ENCODE results near the gene ADD3.

- no peak for TF ChIP-seq CTCF (IDR thresholded peaks at IDR 0.05)
- no peak for TF ChIP-seq POLR2A (IDR thresholded peaks at IDR 0.05)
These were observed 12.5 kb downstream of the ADD3 start for GRCh38 chr10:110020265-110020664.

All from body of pancreas (tissue), 4 donors.